GM18858 (cell line): ENCODE measurements around the gene CBLL1.

Source experiments
- ATAC-seq: cut with Tn5 transposase; IDR thresholded peaks from one replicate; pipeline ENCODE4 v1.9.1; 2021; ENCODE audit not compliant: unreplicated experiment

CBLL1 gene, protein sequence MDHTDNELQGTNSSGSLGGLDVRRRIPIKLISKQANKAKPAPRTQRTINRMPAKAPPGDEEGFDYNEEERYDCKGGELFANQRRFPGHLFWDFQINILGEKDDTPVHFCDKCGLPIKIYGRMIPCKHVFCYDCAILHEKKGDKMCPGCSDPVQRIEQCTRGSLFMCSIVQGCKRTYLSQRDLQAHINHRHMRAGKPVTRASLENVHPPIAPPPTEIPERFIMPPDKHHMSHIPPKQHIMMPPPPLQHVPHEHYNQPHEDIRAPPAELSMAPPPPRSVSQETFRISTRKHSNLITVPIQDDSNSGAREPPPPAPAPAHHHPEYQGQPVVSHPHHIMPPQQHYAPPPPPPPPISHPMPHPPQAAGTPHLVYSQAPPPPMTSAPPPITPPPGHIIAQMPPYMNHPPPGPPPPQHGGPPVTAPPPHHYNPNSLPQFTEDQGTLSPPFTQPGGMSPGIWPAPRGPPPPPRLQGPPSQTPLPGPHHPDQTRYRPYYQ

DNA sequence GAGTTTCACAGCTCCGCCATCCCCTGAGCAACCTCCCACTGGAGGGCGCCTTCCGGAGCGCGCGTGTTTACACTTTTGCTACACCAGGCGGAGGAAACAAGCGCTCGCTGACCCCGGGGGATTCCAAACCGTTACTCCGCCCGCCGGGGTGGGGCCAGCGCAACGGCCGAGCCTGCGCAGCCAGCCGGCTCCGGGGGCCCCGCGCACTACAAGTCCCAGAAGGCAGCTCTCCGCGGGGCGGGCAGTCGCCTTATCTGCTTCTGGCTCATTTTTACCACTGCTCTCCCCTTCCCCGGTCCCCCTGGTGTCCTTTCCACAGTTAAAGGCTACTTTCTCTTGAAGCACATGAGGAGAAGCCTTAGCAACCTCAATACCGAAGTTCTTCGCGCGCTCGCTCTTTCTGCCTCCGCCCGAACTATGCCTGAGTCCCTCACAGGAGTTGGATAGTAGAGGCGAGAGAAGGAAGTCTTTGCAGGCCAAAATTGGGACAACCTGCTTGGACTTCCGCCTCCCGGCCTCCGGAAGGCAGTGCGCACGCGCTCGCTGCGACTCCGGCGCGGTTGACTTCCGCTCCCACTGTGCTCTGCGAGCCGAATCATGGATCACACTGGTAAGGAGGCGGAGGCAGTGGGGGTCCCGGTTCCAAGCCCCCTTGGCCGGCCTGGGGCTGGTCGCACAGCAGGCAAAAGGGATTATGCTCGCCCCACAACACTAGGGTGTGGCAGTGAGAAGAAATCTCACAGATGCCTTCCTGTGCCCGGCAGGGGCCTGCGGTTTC lies at the start of gene CBLL1:
TSS of gene CBLL1 (plus strand) at position 576 of the 778 bp plus-strand sequence. CDS start at position 598, 22 bp downstream.
- peak; percentile 71 for ATAC-seq

DNA sequence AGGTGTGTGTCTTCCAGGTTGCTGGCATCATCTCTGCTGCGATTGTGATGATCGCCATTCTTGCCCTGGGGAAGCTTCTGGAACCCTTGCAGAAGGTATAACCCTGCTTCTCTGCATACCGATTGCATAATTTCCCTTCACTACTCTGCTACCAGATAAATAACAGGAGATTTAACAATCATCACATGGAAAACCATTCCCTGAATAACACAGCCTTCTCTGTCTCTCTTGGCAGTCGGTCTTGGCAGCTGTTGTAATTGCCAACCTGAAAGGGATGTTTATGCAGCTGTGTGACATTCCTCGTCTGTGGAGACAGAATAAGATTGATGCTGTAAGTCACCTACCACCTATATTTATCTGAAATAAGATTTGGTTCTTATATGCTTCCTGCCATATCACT lies 49.6 kb upstream of the CBLL1 start:
- no peak for ATAC-seq

DNA sequence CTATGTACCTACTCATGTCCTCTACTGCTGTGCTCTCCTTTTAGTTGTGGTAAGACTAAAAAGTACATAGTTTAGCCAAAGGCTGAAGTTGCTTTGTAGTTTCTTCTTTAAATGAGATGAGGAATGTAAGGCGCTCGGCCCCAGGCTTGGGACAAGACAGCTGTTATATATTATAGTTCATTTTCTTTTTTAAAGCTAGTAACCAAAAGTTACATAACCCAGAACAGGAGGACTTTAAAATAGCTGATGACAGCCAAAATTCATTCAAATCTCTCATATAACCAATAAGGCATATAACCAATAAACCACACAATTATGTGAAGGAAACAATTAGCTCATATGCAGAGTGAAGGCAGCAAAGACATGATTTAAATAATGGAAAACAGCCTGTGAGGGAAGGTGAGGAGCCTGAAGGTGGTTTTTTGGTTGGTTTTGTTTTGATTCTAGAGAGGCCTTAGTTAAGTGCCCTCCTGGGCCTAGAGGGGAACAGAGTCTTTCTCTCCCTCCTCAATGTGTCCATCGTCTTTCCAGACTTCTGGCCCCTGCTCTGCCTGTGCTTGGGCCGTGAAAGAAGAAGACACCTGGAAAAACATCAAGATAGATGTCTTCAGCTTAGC lies 47.5 kb upstream of the CBLL1 start:
- no peak for ATAC-seq

DNA sequence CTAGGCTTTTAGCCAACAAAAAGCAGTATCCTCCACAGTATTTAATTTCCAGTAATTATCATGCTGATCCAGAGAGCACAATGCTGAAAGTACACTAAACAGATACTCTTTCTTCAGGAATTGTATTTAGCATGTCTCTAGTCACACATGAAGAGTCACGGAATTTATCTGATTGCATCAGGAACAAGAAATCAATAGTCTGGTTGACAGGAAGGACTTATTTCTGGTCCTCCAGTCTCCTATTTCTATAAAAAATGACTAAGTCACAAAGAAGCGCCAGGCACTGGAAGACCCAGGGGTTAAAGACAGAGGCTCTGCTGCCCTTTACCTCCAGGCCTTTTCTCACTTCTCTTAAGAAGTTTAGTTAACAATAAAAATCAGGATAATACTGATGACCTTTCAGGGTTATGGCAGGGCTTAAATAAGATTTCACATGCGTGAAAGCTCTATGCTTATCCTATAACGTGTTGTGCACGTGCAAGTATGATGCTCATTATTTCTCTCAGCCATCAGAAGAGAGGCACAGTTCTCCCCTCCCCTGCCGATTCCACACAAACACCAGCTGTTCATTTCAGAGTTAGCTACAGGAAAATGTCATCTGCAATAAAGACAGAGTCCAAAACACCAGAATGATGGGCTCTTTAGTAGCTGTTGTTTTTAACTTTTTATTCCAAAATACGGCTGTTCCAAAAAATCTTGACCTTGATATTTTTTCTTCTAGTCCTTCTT lies 46.5 kb upstream of the CBLL1 start:
- no peak for ATAC-seq

DNA sequence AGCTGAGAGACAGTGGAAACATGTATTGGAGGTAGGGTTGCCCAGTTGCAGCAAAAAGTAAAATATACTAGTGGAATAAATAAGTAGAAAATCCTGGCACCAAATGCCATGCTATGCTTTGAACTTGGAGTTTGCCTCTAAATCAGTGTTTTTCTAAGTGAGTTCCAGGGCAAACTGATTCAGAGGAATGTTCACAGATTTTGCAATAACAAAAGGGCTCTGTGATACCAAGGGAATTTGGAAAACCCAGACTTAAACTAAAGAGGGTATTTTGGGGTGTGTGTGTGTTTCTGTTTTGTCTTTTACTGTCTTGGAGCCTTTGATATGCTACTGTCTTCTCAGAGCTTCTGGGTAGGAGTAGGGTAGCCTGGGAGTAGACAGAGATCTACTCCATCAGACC lies 43.4 kb upstream of the CBLL1 start:
- ATAC-seq = no peak

DNA sequence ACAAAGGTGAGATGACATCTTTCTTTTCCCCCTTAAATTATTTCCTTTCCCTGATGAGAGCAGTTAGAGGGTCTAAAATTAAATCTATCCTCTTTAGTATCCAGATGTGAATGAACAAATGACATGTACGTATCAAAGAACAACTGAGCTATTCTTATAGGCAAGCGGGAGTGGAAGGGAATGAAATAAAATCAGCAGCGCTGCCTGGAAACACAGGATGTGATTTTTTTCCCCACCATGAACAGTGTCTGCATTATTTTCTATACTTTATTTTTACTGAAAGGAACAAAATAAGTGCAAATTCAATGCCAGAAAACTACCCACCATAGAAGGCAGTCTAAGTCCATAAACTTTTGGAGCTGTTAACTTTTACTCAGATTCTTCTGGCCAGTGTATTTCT lies 42.8 kb upstream of the CBLL1 start:
- ATAC-seq = no peak

DNA sequence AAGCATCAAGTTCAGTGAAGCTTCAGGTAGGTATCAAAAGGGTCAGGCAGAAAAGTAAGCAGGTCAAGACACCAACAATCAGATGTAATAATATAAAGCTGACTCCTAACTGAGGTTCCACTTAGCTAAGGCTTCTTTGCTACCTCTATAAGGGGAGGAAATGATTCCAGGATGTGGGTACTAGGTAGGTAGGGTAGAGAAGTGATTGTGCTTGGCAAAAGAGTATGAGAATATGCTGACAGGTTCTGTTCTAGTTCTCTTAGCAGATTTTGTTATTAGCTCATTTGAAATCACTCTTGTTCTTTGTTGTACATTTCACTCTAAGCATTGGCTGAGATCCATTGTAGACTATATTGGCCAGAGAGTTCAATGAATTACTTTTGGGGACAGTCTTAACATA lies 40.7 kb upstream of the CBLL1 start:
- ATAC-seq = no peak

DNA sequence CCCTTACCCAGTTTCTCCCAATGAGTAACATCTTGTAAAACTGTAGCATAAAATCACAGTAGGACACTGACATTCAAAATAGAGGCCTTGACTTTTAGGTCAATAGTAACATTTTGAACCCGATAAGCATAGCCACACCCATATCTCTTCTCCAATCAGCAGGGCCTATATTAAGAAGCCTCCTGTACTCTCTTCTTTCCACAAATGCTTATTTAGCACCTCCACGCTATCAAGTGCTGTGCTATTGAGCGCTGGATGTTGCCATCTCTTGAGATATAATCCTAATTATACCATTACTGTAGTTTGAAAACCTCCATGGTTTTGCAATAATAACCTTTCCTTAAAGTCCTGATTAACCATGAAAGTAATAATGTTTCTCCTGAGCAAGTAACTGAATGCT lies 40.1 kb upstream of the CBLL1 start:
- no peak for ATAC-seq

DNA sequence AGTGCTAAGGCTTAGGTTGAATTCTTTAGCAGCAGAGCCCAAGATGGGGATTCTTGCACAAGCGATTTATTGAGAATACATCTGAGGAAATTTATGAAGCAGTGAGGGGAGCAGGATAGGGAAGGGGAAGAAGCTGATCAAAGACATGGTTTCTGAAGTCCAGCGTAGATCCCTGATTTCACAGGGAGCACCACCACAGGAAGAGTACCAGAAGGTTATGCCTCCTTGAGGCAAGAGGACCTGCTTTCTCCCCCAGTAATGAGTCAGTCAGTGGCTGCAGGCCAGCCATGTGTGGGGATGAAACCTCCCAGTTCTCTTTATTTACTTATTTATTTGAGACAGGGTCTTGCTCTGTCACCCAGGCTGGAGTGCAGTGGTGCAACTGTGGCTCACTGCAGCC lies 35.0 kb upstream of the CBLL1 start:
- ATAC-seq = no peak

DNA sequence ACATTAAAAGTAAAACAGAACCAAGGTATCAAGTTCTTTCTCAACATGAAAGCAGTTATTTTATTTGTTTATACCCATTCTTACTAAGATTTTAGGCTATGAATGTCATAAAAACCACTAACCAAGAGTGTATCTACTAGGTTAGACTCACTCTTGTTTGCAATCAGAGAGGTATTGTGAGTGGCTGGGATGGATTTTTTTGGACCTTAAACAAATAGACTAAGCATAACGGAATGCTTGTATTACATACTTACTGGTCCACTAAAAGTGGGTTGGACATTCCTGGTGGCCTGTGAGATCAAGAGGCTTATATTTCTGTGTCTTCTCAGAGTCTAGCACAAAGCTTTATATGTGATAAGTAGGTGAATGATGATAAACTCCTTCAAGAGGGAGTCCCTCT lies 32.6 kb upstream of the CBLL1 start:
- no peak for ATAC-seq

DNA sequence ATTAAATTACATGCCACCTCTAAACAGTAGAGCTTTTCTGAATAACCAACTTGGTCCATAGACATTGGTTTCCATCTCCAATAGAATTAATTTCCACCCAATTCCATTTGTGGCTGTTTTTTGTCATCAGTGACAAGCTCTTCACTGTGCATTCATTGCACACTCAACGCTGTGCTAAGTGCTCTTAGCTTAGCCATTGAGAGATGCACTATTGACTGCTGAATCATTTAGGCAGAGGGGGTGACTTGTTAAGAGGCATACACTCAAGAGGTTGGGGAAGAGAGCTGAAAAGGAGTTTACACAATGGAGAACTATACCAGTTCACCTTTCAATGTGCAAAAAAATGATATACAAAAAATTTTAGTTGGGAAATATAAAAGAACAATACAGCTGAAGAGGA lies 31.9 kb upstream of the CBLL1 start:
- ATAC-seq = no peak

DNA sequence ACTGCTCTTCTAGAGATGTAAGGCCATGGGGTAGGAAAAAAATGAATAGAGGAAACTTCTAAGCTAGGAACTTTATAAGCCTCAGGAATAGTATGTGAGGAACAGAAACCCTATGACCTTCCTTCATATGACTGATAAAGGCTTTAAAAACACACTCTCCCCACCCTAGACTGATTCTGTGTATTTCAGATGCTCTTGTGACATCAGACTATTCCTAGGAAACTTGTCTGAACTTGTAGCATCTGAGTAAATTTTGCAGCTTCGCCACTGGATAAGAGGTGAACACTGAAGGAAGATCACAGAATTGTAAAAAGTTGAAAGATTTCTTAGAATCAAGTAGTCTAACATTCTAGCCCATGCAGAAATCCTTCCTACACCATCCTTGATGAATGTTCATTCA lies 31.0 kb upstream of the CBLL1 start:
- ATAC-seq = no peak

DNA sequence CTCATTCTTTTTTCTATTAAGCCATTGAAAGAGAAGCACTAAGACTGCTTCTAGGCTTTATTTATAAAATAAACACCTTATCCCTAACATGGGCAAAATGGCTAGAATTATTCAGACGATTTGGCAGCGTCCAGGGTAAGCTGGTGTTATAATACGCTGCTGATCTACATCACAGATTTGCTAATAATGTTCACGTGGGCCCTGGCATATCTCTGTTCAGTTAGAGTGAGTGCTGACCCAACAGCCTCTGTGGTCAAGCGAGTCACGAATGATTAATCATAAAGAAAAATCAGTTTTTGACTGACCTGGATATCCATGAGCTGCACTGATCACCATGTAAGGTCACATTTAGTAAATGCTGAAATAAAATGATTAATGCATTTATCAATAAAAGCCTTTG lies 28.4 kb upstream of the CBLL1 start:
- no peak for ATAC-seq

DNA sequence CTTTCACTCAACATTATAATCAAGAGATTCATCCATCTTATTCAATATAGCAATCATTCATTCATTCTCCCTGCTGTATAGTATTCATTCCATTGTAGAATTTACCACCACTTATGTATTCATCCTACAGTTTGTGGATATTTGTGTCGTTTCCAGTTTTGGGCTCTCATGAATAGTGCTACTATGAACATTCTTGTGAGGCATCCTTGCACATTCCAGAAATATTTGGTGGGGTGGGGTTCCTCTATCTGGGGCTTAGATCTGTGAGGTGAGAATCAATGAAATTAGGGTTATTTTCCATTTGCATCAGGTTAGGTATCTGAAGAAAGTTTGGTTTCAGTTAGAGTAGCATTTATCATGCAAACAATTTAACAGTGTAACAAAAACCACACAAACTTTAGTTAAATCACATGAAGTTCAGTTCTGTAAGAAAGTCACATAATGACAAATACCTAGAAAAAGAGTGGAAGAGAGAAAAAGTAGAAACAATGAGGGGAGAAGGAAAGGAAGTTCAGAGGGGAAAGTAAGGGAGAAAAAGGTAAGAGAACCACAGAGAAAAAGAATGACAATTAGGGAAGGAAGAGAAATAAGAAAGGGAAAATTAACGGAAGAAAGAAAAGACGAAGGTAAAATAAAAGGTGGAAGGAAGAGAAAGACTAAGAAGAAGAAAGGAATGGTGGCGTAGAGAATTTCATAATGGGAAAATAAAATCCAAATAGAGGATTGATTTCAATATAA lies 25.3 kb upstream of the CBLL1 start:
- ATAC-seq = no peak

DNA sequence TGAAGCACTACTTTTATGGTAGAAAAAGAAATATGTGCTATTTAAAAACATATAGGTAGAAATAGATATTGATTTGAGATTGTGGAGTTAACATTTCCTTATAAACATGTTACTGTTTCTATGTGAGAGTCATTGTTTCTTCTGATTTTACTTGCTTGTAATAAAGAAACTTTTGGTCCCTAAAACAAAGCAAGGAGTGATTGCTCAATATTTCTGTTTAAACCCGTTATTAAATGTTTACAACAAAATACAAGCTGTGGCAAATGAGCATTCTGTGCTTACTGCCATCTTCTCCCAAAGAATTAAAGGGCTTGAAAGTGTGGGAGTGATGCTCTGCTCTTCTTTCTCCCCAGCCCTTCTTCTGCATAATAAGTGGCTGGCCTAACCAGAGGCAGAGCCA lies 22.7 kb upstream of the CBLL1 start:
- no peak for ATAC-seq

DNA sequence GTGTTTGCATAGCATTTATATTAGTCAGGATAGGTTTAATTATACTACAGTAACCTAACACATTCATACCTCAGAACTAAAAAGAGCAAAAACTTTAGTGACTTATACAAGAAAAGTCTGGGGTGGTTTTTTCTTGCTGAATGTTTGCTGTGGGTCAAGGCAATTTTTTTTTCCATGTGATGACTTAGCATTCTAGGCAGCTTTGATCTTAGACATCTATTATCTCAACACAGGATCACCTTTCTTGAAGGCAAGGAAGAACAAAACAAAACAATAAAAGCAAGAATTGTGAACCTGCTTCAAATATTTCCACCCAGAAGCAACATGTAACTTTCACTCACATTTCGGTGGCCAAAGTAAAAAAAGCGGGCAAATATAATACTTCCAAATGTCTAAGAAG lies 20.7 kb upstream of the CBLL1 start:
- no peak for ATAC-seq

DNA sequence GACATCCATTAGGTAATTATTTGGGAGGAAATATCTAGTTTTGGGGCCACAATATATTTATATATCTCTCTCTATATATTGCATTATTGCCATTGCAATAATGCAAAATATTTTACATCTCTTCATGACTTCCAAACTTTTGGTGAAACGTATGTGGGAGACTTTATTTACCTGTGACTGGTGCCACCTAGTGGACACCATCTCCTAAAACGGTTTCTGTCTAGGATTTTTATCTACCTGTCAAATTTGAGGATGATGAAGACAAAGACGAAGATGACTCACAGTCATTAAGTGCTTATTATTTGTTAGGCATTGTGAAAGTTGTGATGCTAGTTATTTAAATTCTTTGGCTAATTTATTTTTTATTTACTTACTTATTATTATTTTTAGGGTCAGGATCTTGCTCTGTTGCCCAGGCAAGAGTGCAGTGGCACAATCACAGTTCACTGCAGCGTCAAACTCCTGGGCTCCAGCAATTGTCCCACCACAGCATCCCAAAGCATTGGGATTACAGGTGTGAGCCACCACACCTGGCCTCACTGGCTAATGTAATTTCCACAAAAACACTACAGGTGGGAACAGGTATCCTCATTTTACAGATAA lies 18.7 kb upstream of the CBLL1 start:
- ATAC-seq = no peak

DNA sequence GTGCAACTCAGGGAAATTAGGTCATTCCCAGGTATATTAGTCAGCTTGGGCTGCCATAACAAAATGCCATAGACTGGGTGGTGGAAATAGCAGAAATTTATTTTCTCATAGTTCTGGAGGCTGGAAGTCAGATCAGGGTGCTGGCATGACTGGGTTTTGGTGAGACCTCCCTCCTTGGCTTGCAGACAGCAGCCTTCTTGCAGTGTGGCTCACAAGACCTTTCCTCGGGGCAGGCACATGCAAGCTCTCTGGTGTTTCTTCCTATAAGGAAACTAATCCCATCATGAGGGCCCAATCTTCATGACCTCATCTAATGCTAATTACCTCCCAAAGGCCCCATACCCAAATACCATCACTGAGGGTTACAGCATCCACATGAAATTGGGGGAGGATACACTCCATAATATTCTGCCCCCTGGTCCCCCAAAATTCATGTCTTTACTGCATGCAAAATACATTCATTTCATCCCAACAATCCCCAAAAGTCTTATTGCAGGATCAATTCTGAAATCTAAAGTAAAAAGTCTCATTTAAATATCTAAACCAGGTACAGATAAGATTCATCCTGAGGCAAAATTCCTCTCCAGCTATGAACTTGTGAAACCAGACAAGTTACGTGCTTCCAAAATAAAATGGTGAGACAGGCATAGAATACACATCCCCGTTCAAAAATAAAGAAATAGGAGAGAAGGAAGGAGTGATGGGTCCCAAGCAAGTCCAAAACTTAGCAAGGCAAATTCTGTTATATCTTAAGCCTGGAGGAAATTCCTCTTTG lies 17.4 kb upstream of the CBLL1 start:
- ATAC-seq = no peak

DNA sequence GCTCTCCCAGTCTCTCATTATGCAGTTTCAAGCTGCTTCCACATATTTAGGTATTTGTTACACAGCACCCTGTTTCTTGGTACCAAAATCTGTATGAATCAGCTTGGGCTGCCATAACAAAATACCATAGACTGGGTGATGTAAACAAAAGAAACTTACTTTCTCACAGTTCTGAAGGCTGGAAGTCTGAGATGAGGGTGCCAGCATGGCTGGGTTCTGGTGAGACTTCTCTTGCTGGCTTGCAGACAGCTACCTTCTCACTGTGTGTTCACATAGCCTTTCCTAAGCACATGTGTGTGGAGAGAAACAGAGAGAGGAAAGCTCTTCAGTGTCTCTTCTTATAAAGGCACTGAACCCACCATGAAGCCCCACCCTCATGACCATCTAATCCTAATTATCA lies 15.7 kb upstream of the CBLL1 start:
- ATAC-seq = no peak
